HG02763 (cell line): ENCODE data around the gene SRP19.
"Not testable (repeated sequence)": the region's sequence is repeated elsewhere in the genome, so short reads cannot be mapped to it uniquely, and the experiment has no call there.

Source experiments
- ATAC-seq: cut with Tn5 transposase; IDR thresholded peaks from one replicate; pipeline ENCODE4 v1.9.1; 2021; ENCODE audit warnings: mild to moderate bottlenecking, moderate library complexity; ENCODE audit not compliant: unreplicated experiment

The SRP19 gene

GRCh38 chr5:112860929-112861637, at the start of gene SRP19:
Gene SRP19 (plus strand): TSS chr5:112861287. CDS start chr5:112861377, 90 bp downstream.
- ATAC-seq: peak; percentile 99

DNA sequence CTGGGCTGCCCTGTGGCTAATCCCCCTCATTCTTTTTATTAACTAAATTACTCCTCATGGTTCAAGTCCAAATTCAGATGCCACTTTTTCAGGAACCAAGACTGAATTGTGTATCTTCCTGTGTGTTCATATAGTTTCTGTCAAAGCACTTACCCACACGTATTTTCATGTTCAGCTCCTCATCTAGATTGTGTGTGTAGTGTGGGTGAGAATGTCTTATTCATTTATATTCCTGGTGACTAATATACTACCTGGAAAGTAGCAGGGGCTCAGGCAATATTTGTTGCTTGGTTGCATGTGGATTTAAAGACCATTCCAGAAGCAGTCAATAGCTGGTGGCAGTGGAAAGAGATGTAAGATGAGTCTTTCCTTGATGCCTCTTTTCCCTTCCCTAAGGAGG, 48.5 kb upstream of the SRP19 start:
- no peak for ATAC-seq

GRCh38 chr5:112820246-112820645, 40.8 kb upstream of the SRP19 start:
- ATAC-seq: no peak

DNA sequence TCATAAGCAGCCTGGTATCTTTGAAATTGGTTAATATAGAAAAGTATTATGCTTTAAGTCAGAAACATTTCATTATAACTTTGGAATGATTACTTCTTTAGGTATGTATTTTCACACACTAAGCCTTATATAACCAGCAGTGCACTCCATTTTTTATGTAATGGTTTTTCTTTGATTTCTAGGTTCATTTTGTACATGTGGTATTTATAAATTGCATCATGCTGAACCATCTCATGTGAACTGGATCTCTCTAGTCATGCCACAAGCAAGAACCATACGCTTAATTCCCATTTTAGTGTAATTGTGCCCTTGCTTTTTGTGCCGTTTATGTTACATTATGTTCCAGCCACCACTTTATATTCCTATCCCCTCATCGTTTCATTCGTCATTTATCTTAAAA, 38.6 kb upstream of the SRP19 start:
- no peak for ATAC-seq

- ATAC-seq: no peak
Measured at GRCh38 chr5:112823181-112823580, 37.9 kb upstream of the SRP19 start.

DNA sequence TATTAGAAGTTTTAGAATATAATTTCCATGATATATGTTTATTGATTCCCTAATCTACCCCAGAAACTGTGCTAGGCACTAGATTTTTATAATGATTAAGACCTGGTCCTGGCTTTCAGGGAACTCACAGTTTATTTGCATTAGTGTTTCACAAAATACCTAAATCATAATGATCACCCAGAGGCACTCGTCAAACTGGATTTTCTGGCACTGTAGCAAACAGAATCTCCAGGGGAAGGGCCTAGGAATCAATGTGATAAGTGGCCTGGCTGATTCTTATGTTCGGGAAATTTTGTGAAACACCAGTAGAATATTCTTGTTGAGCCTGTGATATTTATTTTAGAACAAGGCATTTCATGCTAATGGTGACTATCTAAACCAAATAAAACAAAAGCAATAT, 37.4 kb upstream of the SRP19 start:
- ATAC-seq: no peak

- no peak for ATAC-seq
Measured at GRCh38 chr5:112824197-112824596, 36.9 kb upstream of the SRP19 start.

- ATAC-seq: no peak
Measured at GRCh38 chr5:112830378-112830777, 30.7 kb upstream of the SRP19 start.

DNA sequence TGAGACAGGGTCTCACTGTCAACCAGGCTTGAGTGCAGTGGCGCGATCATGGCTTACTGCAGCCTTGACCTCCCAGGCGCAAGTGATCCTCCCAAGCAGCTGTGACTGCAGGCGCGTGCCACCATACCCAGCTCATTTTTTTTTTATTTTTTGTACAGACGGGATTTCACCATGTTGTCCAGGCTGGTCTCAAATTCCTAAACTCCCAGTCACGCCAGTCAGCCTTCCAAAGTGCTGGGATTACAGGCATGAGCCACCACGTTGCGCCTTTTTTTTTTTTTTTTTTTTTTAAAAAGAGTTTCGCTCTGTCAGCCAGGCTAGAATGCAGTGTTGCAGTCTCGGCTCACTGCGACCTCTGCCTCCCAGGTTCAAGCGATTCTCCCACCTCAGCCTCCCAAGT, 27.1 kb upstream of the SRP19 start:
- no peak for ATAC-seq

DNA sequence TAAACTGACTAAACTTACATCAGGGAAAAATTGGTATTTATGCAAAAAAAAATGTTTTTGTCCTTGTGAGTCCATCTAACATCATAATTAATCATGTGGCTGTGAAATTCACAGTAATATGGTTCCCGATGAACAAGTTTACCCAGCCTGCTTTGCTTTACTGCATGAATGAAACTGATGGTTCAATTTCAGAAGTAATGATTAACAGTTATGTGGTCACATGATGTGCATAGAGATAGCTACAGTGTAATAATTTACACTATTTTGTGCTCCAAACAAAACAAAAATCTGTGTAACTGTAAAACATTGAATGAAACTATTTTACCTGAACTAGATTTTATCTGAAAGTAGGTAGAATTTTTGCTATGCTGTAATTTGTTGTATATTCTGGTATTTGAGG, 16.6 kb upstream of the SRP19 start:
- no peak for ATAC-seq

- ATAC-seq: no peak
Measured at GRCh38 chr5:112846556-112846955, 14.5 kb upstream of the SRP19 start.

DNA sequence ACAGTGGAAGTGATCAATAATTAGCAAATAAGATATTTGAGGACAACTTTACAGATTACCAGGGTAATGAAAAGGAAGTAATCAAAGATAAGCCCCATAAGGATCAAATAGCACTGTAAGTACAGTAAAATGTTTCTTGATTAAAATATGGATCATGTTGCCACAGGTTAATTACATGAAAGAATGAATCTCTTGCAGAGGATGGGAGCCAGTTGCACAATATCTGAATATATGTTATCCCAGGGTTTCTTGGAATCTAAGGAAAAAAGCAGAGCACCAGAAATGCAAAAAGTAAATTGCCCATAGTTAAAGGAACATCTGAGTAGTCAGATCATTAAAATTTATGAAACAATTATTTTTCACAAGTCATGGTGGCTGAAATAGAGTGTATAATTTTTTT, 13.8 kb upstream of the SRP19 start:
- no peak for ATAC-seq

DNA sequence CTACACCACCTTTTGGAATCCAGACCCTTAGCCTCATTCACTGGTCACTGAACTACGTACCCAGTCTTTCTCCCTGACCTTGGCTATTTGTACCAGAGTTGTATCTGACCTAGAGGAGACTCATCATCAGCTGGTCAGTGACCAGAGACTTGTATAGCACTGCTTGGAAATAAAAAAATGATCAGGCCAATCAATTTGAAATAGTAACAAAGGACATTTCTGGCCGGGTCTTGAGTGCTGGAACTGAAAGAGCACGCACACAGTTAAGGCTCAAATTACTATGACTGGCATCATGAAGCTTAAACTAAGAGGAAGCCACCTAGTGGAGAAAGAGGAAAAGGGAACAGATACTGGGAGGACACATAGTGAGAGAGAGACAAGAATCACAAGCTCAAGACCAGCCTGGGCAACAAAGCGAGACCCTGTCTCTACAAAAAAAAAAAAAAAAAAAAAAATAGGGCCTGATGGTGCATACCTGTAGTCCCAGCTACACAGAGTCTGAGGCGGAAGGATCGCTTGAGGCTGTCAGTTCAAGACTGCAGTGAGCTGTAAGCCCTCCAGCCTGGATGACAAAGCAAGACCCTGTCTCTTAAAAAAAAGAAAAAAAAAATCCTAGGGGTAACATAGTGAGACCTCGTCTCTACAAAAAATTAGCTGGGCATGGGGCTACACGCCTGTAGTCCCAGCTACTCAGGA, 12.8 kb upstream of the SRP19 start:
- ATAC-seq: peak; percentile 98

DNA sequence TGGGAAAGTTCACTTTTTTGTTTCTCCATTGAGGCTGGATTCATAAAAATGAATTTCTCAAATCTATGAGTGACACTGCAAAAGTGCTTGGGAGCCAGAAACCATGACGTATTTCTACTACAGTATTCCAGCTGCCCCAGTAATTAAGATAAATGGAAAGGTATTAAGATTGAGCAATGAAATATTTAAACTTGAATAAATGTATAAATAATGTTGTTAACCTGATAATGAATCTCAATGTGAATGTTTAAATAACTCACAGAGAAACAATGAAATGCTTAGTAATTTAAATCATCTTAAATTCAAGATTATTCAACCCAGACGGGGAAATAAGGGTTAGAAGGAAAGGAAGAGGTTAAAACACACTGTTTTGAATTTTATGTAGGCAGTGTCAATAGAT, 11.2 kb upstream of the SRP19 start:
- ATAC-seq: no peak

- ATAC-seq: no peak
Measured at GRCh38 chr5:112854651-112855050, 6.4 kb upstream of the SRP19 start.

- no peak for ATAC-seq
Measured at GRCh38 chr5:112857866-112858265, 3.2 kb upstream of the SRP19 start.

DNA sequence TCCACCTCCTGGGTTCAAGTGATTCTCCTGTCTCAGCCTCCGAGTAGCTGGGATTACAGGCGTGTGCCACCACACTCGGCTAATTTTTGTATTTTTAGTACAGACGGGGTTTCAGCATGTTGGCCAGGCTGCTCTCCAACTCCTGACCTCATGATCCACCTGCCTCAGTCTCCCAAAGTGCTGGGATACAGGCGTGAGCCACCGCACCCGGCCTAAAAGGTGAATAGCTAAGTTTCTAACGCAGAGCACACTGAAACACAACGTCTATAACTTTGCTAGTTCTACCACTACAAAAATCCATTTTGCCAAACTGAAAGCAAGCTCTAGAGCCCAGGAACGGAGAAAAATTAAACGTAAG, 537 bp upstream of the SRP19 start:
- ATAC-seq: not testable (repeated sequence)

DNA sequence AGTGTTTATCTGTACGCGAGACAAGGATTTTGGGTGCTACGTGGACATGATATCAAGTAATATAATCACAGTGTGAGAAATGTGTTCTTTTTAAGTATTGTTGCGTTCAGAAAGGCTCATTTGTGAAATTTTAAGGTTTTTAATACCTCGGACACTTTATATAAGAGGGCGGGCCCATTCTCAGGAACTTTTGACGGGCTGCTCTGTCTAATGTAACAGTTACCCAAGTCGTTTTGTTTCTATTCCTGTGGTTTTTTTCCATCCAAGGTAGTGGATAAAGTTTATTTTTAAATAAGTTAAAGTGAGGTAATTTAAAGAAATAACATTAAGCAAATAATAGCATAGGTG, 525 bp downstream of the SRP19 start:
- no peak for ATAC-seq

DNA sequence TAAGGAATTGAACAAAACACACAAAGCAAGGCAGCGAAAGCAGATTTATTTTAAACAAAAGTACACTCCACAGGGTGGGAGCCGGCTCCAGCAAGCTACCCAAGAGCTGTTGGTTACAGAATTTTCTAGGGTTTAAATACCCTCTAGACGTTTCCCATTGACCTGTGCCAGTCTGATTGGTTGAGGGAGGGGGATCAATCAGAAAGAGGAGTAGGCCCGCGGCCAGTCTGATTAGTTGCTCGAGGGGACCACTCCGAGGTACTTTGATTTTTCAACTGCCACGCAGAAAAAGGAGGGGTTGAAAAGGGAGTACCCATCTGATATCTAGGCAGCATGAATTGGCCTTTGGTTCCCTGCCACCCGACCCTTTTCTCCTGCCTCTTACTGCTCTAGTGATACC, 998 bp downstream of the SRP19 start:
- no peak for ATAC-seq

DNA sequence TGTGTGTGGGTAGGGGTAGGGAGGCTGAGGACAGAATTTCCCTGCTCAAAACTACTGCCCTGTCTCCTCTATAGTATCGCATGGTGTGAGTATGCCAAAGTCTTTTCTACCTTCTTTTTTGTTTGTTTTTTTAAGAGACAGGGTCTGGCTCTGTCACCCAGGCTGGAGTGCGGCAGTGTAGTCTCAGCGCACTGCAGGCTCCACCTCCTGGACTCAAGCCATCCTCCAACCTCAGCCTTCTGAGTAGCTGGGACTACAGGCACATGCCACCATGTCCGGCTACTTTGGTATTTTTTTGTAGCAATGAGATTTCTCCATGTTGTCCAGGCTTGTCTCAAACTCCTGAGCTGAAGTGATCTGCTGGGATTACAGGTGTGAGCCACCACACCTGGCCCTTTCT, 2.5 kb downstream of the SRP19 start:
- ATAC-seq: no peak

- ATAC-seq: no peak
Measured at GRCh38 chr5:112865128-112865527, 4.0 kb downstream of the SRP19 start.

GRCh38 chr5:112866739-112867138, 5.7 kb downstream of the SRP19 start:
- ATAC-seq: no peak

- no peak for ATAC-seq
Measured at GRCh38 chr5:112867411-112867810, 6.3 kb downstream of the SRP19 start.
